ENCODE results near the gene CD180. TPM values are rescaled to one million over a fixed set of nuclear protein-coding genes. Genes with fewer than 3 reads are reported as not detected.
A peak's percentile ranks its signal among the peaks of the same experiment; 100 is the strongest.

Gene CD180
- under 1 TPM; 0.07 to 0.21 TPM for total RNA-seq

DNA sequence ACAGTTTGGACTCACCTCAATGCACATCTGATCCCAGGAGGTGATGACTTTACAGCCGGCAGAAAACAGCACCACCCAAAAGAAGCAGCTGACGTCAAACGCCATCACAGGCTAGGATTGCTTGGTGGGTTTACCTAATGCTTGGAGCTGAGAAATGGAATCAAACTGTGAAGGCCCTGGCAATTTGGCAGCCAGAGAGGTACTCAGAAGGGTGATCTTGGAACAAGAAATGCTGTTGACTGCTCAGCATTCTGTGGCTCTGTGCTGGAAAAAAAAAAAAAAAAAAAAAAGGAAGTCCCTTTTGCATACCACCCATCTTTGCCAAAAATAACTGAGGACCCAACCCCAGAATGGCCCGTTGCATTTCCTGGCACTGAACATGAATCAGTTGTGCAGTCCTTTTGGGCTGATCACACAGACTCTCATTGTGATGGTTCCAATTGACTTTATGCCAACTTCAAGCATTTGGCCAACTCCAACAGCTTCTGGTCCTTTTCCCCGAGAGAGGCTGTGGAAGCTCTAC, at the start of gene CD180:
Gene CD180, minus strand, starts transcription at position 263 of the 523 bp plus-strand sequence. Its CDS starts 158 bp downstream, at position 105.
- ChIA-PET POLR2A (interaction anchor here (0.5 kb wide), 1 partner anchor 29 kb away, joined by 4 read pairs; no protein-coding TSS in a partner anchor), CTCF (no interaction called here)
- Mint-ChIP-seq H3K9me3 (peaks cover 16% of the 10 kb centered on the region), H3K4me1 (ENCODE audit: low read depth) (peaks cover 33% of the 10 kb centered on the region), H3K36me3 (peaks cover 8% of the 10 kb centered on the region), H3K4me3 (no peak within 1 kb of the TSS), H3K27me3 (no peaks in the 10 kb centered on the region), H3K27ac (peak within 1 kb of the TSS; percentile 15)
- DNase-seq = no peak
- intact Hi-C loops (cut with micrococcal nuclease) = loop anchor here (1.0 kb wide), 2 partner anchors 8 to 10 kb away; no protein-coding TSS in a partner anchor

DNA sequence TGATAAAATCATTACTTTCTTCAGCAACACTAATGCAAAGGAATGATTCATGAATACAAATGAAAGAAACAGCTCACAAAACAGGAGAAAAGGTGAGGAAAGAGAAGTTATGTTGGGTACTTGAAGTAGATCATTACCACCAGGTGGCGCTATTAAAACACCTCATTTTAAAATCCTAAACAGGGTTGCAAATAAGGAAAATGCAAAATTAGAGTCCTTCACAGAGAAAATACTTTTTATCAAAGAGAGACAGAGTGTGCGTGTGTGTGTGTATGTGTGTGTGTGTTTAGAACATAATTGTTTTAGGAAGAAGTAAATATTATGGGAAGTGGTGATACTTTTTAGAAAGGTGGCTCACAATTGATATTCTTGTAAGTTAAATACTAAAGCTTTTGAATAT, 49.5 kb upstream of the CD180 start:
- ChIA-PET POLR2A (no interaction called here), CTCF (interaction anchor here (0.5 to 4.0 kb wide), 40 partner anchors 9 to 1763 kb away, joined by 3 to 52 read pairs (median 3); no protein-coding TSS in a partner anchor)
- no peaks in the 10 kb centered on the region for H3K9me3 Mint-ChIP-seq
- peaks cover 8% of the 10 kb centered on the region for H3K4me1 Mint-ChIP-seq (ENCODE audit: low read depth)
- intact Hi-C loops (cut with micrococcal nuclease) = loop anchor here (2.0 to 10.0 kb wide), 4 partner anchors 269 to 1761 kb away; no protein-coding TSS in a partner anchor
- DNase-seq = no peak
- H3K36me3 Mint-ChIP-seq = no peaks in the 10 kb centered on the region
- H3K4me3 Mint-ChIP-seq = no peak overlapping the region
- H3K27ac Mint-ChIP-seq = no peak overlapping the region
- H3K27me3 Mint-ChIP-seq = no peaks in the 10 kb centered on the region

DNA sequence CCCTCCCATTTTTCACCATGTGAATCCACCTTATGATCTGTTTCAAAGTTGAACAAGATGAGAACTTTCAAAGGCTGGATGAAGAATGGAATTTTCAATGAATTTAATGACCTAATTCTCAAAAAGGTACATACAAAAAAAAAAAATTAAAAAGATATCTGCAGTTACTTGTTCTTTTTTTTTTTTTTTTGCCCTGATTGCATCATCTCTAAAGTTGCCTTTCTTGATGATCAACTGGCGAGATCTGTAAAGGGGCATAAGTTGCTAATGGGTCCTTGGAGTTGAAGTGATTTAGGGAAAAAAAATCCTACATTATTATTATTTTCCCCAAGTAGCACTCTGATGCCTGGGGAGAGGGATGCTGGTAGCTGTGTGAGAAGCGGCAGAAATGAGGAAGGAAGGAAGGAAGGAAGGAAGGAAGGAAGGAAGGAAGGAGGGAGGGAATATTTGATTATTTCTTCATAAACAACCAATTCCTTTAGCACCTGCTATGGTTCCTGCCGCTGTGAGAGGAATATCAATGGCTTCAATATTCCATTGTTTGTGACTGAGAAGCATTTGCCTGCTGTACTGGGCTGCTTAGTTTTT, 48.8 kb upstream of the CD180 start:
- ChIA-PET POLR2A (no interaction called here), CTCF (interaction anchor here (0.6 to 4.0 kb wide), 25 partner anchors 16 to 1763 kb away, joined by 3 to 52 read pairs (median 4); no protein-coding TSS in a partner anchor)
- no peak for DNase-seq
- Mint-ChIP-seq H3K27me3 (no peaks in the 10 kb centered on the region), H3K27ac (no peak overlapping the region), H3K36me3 (no peaks in the 10 kb centered on the region), H3K9me3 (no peaks in the 10 kb centered on the region), H3K4me3 (no peak overlapping the region), H3K4me1 (ENCODE audit: low read depth) (peaks cover 8% of the 10 kb centered on the region)
- intact Hi-C loops (cut with micrococcal nuclease) = loop anchor here (2.0 to 10.0 kb wide), 4 partner anchors 269 to 1217 kb away; no protein-coding TSS in a partner anchor

DNA sequence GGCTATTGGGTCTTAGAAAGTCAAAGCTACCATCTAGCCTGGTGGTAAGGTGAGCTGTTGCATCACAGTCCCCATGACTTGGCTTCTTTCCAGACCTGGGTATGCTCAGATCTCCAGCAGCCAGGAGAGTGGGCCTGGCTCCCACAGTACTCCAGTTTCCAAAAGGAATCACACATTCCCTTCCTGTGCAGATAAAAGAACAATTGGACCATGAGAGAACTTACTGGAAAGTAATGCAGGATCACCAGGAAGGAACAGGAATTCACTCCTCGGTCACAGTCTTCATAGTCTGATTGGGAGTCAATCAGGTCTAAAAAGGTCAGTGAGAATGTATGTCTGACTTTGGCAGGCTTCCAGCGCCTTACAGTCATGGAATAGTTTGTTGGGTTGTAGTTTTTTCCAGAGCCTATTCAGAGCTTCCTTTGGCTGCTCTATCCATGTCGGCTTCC, 47.8 kb upstream of the CD180 start:
- no peak for DNase-seq
- Mint-ChIP-seq H3K9me3 (no peaks in the 10 kb centered on the region), H3K36me3 (no peaks in the 10 kb centered on the region), H3K4me3 (no peak overlapping the region), H3K27me3 (no peaks in the 10 kb centered on the region), H3K4me1 (ENCODE audit: low read depth) (peaks cover 8% of the 10 kb centered on the region), H3K27ac (no peak overlapping the region)
- CTCF ChIA-PET = interaction anchor here (1.6 to 4.0 kb wide), 3 partner anchors 82 to 1027 kb away, joined by 5 to 30 read pairs (median 5); no protein-coding TSS in a partner anchor
- POLR2A ChIA-PET = no interaction called here
- intact Hi-C loops (cut with micrococcal nuclease) = loop anchor here (2.0 to 10.0 kb wide), 2 partner anchors 270 to 1008 kb away; no protein-coding TSS in a partner anchor

DNA sequence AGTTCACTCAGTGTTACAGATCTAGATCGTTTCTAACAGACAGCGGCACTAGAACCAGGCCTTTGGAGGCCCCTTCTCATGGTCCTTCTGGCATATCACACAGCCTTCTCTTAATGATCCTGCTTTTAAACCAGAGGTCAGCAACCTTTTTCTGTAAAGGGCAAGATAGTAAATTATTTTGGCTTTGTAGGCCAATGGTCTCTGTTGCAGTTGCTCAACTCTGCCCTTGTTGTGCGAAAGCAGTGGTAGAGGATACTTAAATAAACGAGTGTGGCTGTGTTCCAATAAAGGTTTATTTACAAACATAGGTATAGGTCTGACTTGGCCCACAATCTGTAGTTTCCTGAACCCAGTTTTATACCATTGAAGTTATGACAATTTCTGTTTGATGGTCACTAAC, 47.3 kb upstream of the CD180 start:
- POLR2A ChIA-PET = no interaction called here
- CTCF ChIA-PET = interaction anchor here (1.7 to 4.0 kb wide), 2 partner anchors 1009 to 1028 kb away, joined by 5 to 30 read pairs; no protein-coding TSS in a partner anchor
- no peaks in the 10 kb centered on the region for H3K27me3 Mint-ChIP-seq
- H3K4me1 Mint-ChIP-seq (ENCODE audit: low read depth) = peaks cover 8% of the 10 kb centered on the region
- no peak for DNase-seq
- no peak overlapping the region for H3K4me3 Mint-ChIP-seq
- H3K27ac Mint-ChIP-seq = no peak overlapping the region
- H3K9me3 Mint-ChIP-seq = no peaks in the 10 kb centered on the region
- H3K36me3 Mint-ChIP-seq = no peaks in the 10 kb centered on the region
- intact Hi-C loops (cut with micrococcal nuclease) = loop anchor here (2.0 to 10.0 kb wide), 2 partner anchors 271 to 1009 kb away; no protein-coding TSS in a partner anchor

DNA sequence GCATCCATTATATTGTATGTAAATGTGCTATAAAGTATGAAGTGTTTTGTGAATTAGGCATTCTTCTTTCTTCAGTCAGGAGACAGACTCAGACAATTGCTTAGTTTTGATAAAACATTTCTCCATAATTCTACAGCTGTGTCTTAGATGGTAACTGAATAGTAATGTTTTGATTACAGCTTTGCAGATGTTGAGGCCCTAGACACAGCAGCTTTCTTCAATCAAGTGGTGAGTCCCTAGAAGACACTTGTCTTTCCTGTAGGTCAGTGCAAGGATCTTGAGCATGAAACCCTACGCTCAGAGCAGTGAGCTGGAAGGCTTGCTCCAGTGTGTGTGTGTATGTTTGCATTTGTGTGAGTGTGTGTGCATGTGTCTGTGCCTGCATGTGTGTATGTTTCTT, 46.8 kb upstream of the CD180 start:
- intact Hi-C loops (cut with micrococcal nuclease) = loop anchor here (10.0 kb wide), 1 partner anchor 271 kb away; no protein-coding TSS in a partner anchor
- POLR2A ChIA-PET = no interaction called here

DNA sequence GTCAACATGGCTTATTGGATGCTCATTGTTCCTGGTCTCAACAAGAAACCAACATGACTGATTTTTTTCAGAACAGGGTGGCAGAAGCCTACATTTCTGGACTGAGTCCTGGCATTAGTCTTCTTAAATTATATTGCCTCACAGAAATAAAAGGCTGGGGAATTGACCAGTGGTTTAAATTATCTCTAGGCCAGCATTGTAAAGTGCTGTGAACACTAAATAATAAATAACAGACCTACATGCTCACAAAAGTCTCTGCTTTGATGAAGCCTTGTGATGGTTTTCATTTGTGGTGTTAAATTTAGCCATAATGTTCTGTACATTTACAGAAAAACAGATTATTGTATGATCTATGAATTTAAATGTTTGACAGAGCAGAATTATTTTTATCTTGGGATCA, 44.7 kb upstream of the CD180 start:
- Mint-ChIP-seq H3K36me3 (no peaks in the 10 kb centered on the region), H3K4me3 (no peak overlapping the region)

More for the DNA sequence above, 46.8 kb upstream of the CD180 start:
- CTCF ChIA-PET = interaction anchor here (1.7 kb wide), 1 partner anchor 1010 kb away, joined by 5 read pairs; no protein-coding TSS in a partner anchor
- Mint-ChIP-seq H3K4me1 (ENCODE audit: low read depth) (peaks cover 2% of the 10 kb centered on the region), H3K9me3 (no peaks in the 10 kb centered on the region), H3K36me3 (no peaks in the 10 kb centered on the region), H3K4me3 (no peak overlapping the region), H3K27ac (no peak overlapping the region), H3K27me3 (no peaks in the 10 kb centered on the region)
- DNase-seq = no peak

DNA sequence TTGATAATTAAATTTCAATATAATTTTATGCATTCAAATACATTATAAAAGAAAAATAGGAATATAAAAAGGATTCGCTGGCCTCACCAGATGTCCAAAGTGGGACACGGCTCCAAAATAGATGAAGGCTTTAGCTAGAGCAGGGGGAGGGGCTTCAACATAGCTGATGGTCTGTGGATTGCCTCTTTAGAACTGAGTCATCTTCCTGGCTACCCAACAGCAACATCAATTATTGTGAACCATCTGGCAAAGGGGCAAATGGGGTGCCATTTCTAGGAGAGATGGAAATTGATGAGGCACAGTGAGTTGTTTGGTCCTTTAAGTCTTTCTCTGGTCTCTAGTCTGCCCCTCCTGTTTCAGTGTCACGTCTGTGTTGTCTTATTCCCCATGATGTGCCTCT, 44.2 kb upstream of the CD180 start:
- no peak overlapping the region for H3K27ac Mint-ChIP-seq
- H3K4me1 Mint-ChIP-seq (ENCODE audit: low read depth) = peaks cover 2% of the 10 kb centered on the region
- H3K27me3 Mint-ChIP-seq = peaks cover 2% of the 10 kb centered on the region
- no peaks in the 10 kb centered on the region for H3K9me3 Mint-ChIP-seq
- H3K4me3 Mint-ChIP-seq = no peak overlapping the region
- intact Hi-C loops (cut with micrococcal nuclease) = loop anchor here (10.0 kb wide), 1 partner anchor 274 kb away; no protein-coding TSS in a partner anchor
- no peak for DNase-seq
- H3K36me3 Mint-ChIP-seq = no peaks in the 10 kb centered on the region
- ChIA-PET POLR2A (no interaction called here), CTCF (no interaction called here)

More for the DNA sequence above, 44.7 kb upstream of the CD180 start:
- H3K9me3 Mint-ChIP-seq = no peaks in the 10 kb centered on the region
- H3K27me3 Mint-ChIP-seq = peaks cover 2% of the 10 kb centered on the region
- ChIA-PET CTCF (no interaction called here), POLR2A (no interaction called here)
- intact Hi-C loops (cut with micrococcal nuclease) = loop anchor here (10.0 kb wide), 1 partner anchor 273 kb away; no protein-coding TSS in a partner anchor
- no peak overlapping the region for H3K27ac Mint-ChIP-seq
- H3K4me1 Mint-ChIP-seq (ENCODE audit: low read depth) = peaks cover 2% of the 10 kb centered on the region
- no peak for DNase-seq

DNA sequence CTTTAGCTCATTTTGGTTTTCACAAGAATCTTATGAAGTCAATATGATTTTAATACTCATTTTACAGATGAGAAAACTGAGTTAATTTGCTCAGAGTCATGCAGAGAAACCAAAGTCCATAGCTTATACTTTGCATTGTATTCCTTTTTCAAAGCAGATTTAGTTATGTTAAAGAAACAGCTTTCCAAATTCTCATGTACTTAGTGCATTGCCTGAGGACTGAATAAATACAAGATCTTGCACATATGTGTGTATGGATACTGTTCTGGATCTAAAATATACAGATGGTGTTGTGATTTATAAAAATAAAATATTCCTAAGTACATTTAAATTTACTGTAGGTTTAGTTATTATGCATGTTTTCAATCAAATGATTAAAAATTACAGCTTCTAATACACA, 43.5 kb upstream of the CD180 start:
- intact Hi-C loops (cut with micrococcal nuclease) = loop anchor here (10.0 kb wide), 1 partner anchor 275 kb away; no protein-coding TSS in a partner anchor
- Mint-ChIP-seq H3K27ac (no peak overlapping the region), H3K4me1 (ENCODE audit: low read depth) (no peaks in the 10 kb centered on the region), H3K9me3 (no peaks in the 10 kb centered on the region), H3K36me3 (no peaks in the 10 kb centered on the region), H3K27me3 (peaks cover 2% of the 10 kb centered on the region), H3K4me3 (no peak overlapping the region)
- no peak for DNase-seq
- POLR2A ChIA-PET = no interaction called here
- CTCF ChIA-PET = interaction anchor here (0.6 to 0.7 kb wide), 2 partner anchors 351 to 886 kb away, joined by 3 read pairs; no protein-coding TSS in a partner anchor

DNA sequence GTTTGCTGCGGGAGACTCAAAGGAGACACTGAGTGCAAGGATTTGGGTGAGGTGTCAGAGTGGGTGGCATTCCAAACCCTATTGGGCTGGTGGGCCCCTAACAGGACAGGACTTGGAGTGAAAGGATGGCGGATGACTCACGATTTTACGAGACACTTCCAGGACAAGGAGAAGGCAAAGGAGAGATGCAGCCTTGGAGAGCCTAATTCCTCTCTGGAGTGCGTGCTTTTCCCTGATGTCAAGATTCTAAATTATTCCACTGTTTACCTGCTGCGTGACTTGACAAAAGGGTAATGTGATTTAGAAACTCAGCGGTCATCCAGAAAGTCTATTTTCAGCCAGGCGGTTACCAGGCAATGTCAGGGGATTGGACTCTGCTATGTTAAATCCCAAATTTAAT, 41.6 kb upstream of the CD180 start:
- no peak for DNase-seq
- Mint-ChIP-seq H3K4me3 (no peak overlapping the region), H3K27me3 (peaks cover 2% of the 10 kb centered on the region), H3K27ac (no peak overlapping the region), H3K36me3 (no peaks in the 10 kb centered on the region), H3K4me1 (ENCODE audit: low read depth) (no peaks in the 10 kb centered on the region), H3K9me3 (no peaks in the 10 kb centered on the region)
- CTCF ChIA-PET = no interaction called here
- intact Hi-C loops (cut with micrococcal nuclease) = no loop called here
- POLR2A ChIA-PET = no interaction called here

DNA sequence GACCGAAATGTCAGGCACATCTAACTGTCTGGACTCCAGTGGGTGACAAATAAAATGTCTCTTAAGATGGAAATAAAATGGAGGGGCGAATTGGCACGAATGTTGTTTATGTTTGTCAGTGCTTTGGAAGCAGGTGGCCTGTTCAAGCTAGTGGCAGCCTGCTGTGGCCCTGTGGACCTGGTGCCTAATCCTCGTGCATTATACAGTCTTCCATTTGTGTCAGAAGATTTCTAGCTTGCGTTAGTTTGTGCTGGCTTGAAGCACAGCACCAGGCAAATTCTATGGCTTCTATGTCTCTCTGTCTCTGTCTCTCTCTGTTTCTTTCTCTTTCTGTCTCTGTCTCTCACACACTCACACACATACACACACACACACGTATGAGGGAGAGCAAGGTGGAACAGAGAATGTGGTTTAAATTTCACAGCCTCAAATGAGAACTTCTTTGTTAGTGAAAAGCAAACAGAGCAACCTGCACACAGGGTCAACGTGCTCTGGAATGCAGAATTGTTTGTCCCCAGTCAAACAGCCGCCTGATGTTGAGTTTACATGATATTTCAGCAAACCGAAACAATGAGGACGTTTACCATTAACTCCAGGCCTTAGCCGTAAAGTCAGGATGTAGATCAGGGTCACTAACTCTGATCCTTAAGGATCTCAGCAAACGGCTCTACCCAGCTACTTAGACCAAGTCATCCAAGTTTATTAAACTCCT, 39.0 kb upstream of the CD180 start:
- Mint-ChIP-seq H3K4me3 (no peak overlapping the region), H3K4me1 (ENCODE audit: low read depth) (no peaks in the 10 kb centered on the region), H3K27me3 (peaks cover 2% of the 10 kb centered on the region), H3K27ac (no peak overlapping the region), H3K9me3 (no peaks in the 10 kb centered on the region), H3K36me3 (no peaks in the 10 kb centered on the region)
- intact Hi-C loops (cut with micrococcal nuclease) = no loop called here
- no peak for DNase-seq
- POLR2A ChIA-PET = no interaction called here
- CTCF ChIA-PET = no interaction called here

DNA sequence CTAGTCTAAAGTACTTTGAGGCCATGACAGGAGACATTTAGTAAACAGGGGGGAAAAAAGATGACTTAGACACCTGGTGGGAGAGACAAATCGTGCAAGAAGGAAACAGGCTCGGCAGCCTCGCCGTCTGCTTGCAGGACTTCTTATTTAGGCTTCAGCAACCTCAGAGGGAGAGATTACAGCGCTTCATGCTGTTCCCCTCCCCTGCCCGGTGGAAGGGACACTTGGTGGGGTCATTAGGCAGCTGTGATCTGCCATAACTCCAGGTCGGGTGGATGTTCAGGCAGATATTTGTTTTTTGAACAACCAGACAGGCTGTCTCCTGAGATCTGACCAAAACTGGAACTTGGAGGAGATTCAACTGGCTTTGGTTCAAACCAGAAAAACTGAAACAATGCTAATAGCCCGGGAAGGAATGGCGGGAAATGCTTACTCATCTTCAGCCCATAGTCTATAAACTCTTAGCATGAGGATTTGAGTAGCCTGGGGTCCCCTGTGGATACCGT, 38.1 kb upstream of the CD180 start:
- no peak for DNase-seq
- intact Hi-C loops (cut with micrococcal nuclease) = no loop called here

More for the DNA sequence above, 38.1 kb upstream of the CD180 start:
- Mint-ChIP-seq H3K9me3 (no peaks in the 10 kb centered on the region), H3K27me3 (peaks cover 2% of the 10 kb centered on the region), H3K36me3 (no peaks in the 10 kb centered on the region), H3K4me1 (ENCODE audit: low read depth) (no peaks in the 10 kb centered on the region), H3K27ac (no peak overlapping the region), H3K4me3 (no peak overlapping the region)
- CTCF ChIA-PET = no interaction called here
- POLR2A ChIA-PET = no interaction called here

All from activated CD4-positive, alpha-beta memory T cell treated with anti-CD3 and anti-CD28 coated beads for 36 hours (primary cell).